ENCODE data around the gene PRRT1.

GRCh38 chr6:32175711-32176475 is 24.2 kb upstream of the PRRT1 start, which contains the start of gene AGPAT1:
- TF ChIP-seq EZH2 (IDR thresholded peaks at IDR 0.05; ENCODE audit: low read depth) (no peak), CTCF (conservative IDR thresholded peaks at IDR 0.05) (no peak)

All from PC-9 (cell line).